ENCODE measurements around the gene SCCPDH.
"Not testable (repeated sequence)": the region's sequence is repeated elsewhere in the genome, so short reads cannot be mapped to it uniquely, and the experiment has no call there.

SCCPDH gene

GRCh38 chr1:246708166-246708565, 16.0 kb upstream of the SCCPDH start:
- no peak for DNase-seq

DNA sequence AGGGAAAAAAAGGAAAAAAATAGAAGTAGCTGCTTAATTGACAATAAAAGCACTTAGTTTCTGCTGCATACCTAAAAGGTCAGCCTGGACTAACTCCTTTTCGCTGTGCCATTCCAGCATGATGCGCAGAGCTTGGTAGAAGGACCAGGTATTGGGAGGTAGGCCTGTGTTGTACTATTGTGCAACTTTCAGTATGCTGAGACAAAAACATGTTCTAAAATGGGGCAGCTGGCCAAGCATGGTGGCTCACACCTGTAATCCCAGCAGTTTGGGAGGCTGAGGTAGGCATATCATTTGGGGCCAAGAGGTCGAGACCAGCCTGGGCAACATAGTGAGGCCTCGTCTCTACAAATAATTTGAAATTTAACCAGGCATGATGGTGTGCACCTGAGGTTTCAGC, 15.0 kb upstream of the SCCPDH start:
- no peak for DNase-seq

GRCh38 chr1:246709835-246710234, 14.4 kb upstream of the SCCPDH start:
- no peak for DNase-seq

- DNase-seq: no peak
Observed at GRCh38 chr1:246711548-246712003, 12.6 kb upstream of the SCCPDH start.

DNA sequence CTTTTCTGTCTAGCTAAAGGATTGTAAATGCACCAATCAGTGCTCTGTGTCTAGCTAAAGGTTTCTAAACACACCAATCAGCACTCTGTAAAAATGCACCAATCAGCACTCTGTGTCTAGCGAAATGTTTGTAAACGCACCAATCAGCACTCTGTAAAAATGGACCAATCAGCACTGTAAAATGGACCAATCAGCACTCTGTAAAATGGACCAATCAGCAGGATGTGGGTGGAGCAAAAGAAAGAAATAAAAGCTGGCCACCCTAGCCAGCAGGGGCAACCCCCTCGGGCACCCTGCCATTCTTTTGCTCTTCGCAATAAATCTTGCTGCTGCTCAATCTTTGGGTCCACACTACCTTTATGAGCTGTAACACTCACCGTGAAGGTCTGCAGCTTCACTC, 11.8 kb upstream of the SCCPDH start:
- DNase-seq: not testable (repeated sequence)

DNA sequence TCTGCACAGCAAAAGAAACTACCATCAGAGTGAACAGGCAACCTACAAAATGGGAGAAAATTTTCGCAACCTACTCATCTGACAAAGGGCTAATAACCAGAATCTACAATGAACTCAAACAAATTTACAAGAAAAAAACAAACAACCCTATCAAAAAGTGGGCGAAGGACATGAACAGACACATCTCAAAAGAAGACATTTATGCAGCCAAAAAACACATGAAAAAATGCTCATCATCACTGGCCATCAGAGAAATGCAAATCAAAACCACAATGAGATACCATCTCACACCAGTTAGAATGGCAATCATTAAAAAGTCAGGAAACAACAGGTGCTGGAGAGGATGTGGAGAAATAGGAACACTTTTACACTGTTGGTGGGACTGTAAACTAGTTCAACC, 4.8 kb upstream of the SCCPDH start:
- DNase-seq: not testable (repeated sequence)

- DNase-seq: not testable (repeated sequence)
Observed at GRCh38 chr1:246720814-246721213, 3.4 kb upstream of the SCCPDH start.

GRCh38 chr1:246722720-246723119, 1.5 kb upstream of the SCCPDH start:
- no peak for DNase-seq

- no peak for DNase-seq
Observed at GRCh38 chr1:246724731-246725095, 504 bp downstream of the SCCPDH start.

DNA sequence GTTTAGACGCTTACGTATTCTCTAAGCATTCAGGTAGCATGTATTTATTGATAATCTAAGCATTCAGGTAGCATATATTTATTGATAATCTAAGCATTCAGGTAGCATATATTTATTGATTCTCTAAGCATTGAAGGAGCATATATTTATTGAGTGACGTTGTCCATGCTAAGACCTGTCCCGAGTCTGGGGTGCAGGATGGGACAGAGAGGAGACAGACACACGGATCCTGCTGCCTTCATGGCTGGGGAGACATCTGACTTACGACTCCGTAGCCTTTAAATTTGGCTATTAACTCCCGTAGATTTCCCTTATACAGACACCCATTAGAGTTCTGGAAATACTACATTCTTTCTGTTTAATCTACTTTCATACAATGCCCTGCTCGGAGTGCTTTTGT, 982 bp downstream of the SCCPDH start:
- DNase-seq: no peak

DNA sequence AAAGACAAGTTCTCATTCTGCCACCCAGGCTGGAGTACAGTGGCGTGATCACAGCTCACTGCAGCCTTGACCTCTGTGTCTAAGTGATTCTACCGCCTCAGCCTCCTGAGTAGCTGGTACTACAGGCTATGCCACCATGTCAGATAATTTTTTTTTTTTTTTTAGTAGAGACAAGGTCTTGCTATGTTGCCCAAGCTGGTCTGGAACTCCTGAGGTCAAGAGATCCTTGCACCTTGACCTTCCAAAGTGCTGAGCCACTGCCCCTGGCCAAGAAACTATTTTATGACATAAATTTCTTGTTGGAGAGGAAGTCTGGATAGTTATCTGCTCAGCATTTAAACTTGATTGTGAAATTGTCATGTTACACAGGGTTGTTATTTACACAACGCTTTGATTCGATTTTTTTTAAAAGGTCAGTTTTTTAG, 2.1 kb downstream of the SCCPDH start:
- no peak for DNase-seq

GRCh38 chr1:246726881-246727280, 2.7 kb downstream of the SCCPDH start:
- no peak for DNase-seq

- no peak for DNase-seq
Observed at GRCh38 chr1:246727594-246727993, 3.4 kb downstream of the SCCPDH start.

DNA sequence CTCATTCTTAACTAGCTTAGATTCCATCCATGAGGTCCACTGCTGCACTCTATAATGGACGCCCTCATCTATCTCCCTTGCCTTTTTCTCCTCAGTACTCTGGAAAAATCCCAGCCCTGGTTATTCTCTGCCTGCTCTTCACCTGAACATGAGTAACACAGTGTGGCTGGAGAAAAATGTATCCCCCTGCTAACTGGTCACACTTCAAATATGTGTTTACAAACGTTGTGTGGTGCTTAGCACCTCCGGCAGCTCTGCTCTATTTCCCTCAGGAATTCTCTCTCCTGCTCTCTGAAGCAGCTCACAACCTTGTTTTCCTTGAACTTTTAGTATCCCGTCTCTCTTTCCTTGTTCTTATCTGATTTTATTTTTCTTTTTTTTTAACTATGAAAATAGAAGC, 4.1 kb downstream of the SCCPDH start:
- no peak for DNase-seq

- DNase-seq: not testable (repeated sequence)
Observed at GRCh38 chr1:246729040-246729439, 4.8 kb downstream of the SCCPDH start.

DNA sequence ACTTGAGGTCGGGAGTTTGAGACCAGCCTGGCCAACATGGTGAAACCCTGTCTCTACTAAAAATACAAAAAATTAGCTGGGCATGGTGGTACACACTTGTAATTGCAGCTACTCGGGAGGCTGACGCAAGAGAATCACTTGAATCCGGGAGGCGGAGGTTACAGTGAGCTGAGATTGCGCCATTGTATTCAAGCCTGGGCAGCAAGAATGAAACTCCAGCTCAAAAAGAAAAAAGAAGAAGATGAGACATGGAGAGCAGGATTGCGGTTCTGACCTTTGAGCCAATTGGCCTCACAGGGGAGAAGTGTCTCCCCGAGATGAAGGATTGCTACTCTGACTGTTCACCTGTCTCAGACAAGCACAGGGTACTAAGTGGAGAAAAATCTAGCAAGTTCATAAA, 6.6 kb downstream of the SCCPDH start:
- DNase-seq: no peak

GRCh38 chr1:246731873-246732272, 7.7 kb downstream of the SCCPDH start:
- not testable (repeated sequence) for DNase-seq

GRCh38 chr1:246733704-246734103, 9.5 kb downstream of the SCCPDH start:
- no peak for DNase-seq

DNA sequence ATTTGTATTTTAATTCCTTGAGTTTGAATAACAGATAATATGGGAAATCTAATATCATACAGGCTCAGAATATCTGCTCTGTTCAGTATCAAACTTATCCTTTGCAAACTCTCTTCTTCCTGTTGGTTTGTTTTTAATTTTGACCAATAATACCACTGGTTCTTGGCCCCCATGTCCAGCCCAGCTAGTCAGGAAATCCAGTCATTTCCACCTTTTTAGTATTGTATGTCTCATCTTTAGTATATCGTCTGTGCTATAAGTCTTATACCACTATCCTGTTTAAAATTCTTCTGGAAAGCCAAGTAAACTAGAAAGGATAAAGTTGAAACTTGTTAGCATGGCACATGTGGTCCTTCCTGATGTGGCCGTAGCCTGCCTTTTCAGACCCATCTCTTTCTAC, 10.7 kb downstream of the SCCPDH start:
- no peak for DNase-seq

DNA sequence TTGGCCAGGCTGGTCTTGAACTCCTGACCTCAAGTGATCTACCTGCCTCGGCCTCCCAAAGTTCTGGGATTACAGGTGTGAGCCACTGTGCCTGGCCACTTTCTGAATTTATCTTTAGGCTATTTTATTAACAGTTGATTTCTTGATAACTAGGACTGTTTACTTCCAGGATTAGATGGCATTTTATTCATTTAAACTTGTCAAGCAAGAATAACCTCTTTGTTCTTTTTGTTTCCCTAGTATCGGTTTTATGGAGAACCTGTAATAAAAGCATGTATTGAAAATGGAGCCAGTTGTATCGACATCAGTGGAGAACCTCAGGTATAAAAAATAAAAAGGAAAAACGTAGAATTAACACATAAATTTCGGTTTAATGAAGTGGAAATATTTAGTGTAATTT, 11.5 kb downstream of the SCCPDH start:
- DNase-seq: no peak

GRCh38 chr1:246742396-246742795, 18.2 kb downstream of the SCCPDH start:
- no peak for DNase-seq

- DNase-seq: not testable (repeated sequence)
Observed at GRCh38 chr1:246746155-246746554, 21.9 kb downstream of the SCCPDH start.

DNA sequence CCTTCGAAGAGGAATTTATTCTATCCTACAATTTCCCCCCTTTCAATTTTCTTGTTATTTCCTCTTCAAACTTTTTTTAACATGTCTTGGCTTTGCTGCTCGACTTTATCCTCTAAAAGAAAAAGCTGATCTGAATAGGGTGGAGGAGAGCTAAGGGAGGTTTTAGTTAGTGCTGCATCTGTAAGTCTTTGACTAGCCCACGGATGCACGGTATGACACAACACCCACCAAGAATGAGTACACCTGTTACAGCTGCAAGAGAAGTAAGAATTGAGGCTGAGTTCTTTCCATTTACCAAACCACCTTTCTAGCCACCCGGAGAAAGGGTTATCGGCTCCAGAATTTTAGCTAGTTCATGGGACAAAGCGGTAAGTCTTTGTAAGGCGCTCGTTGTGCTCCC, 23.8 kb downstream of the SCCPDH start:
- DNase-seq: no peak

GRCh38 chr1:246748867-246749266, 24.7 kb downstream of the SCCPDH start:
- DNase-seq: no peak

DNA sequence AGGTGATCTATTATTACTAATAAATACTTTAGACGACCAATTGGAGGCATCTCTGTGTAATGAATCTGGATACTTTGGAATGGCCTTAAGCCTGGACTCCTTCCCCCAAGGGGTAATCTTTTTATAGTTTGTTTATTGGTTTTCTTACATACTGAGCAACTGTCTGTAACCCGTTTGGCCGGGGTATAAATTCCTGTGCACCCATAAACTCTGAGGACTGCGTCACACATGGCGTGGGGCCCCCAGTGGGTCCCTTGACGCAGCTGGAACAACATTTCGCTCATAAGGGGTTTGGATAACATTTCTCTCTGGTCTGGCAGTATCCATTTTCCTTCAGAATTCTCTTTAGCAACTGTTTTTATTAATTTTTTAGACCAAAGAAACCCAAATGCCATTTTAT, 26.5 kb downstream of the SCCPDH start:
- no peak for DNase-seq

Measured in CD4-positive, alpha-beta T cell treated with Interleukin-17A for 4 hours (primary cell).